Activated CD4-positive, alpha-beta T cell treated with anti-CD3 and anti-CD28 coated beads for 24 hours (primary cell): ENCODE data around the gene EPS8.
A peak's percentile ranks its signal among the peaks of the same experiment; 100 is the strongest.

ENCODE experiments used
- DNase-seq, 2 donors: peaks; one replicate each; pipeline ENCODE4 v3.0.0-alpha.2; 2020; ENCODE audit warnings: low read depth in 2 of 2

The EPS8 gene

DNA sequence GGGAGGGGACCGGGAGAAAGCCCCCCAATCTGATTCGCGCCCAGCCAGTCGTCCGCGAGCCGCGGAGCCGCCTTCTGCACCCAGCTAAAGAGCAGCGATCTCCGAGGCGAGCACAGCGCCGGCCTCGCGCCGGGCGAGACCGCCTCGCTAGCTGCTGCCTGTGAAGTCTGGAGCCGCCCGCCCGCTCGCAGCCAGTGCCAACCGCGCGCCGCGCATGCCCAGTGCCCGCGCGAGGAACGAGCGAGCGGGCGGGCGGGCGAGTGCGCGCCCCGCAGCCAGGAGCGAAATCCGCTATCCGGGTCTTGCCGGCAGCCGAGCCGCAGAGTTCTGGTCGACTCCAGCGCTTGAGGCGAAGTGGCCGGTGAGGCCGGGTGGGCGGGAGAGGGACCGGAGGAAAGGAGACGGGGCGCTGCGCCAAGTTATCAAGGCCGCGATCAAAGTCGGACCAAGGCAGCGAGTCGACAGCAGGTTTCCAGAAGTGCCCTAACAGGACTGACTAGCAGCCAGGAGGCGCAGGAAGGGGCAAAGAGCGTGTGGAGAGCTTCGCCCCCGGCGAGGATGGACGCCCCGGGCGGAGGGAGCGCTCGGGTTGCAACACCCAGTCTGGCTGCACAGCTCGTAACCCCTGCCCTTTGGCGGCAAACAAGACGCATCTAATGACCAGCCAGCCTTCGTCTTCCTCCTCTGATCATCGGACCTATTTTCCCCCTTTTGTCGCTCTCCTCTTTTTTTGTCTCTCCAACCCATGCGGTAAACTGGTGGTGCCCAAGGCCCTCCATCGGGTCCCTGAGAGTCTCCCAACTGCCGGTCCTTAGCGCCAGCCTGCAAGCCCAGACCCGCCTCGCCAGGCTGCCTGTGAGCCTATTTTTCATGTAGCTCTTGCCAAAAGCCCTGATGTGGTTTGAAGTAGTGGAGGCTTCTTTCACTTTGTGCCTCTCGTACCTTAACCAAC lies at the start of gene EPS8:
EPS8 (minus strand) TSS at position 169 of the 952 bp plus-strand sequence. CDS start 106,437 bp downstream, outside the sequence.
- peak; percentile 74 to 76 for DNase-seq

DNA sequence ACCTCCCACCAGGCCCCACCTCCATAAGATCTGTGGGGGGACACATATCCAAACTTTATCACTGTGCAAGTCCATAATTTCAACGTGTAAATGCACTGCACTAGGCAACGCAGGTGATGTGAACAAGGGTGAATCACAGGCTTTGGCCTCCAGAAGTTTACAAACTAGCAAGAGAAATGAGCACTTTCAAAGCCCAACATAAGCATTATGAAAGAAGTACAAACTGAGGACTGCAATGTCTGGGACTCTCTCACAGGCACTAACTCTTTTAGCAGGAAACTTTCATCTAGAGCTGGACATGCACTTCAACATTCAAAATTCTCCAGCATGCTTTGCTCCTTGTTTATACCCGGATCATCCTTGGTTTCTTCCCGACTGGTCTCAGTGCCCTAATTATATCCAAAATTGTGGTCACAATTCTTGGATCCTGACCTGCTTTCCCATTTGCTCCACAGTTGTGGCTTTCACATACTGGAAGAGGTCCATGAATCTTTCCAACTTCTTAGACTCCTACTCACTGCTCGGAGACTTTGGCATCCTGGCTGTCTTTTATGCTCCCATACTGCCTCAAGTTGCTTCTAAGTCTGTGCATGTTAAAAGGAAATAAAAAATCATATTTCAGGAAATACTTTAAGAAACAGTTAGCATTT lies 48.1 kb upstream of the EPS8 start:
- no peak for DNase-seq

DNA sequence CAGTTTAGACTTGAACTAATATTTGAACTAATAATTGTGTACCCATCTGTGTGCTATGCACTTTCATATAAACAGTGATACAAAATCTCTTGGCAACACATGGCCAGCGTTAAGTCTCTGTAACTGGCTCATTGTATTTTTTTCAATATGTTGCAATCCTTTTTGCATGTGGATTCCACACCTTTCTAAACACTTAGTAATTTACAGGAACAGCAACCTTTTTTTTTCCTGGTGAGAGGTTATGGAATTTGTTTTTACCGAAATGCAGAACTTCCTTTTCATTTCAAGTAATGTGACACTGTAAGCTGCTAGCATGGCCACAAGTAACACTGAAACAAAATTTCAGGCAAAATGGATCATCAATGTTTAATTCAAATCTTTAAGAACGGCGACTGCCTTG lies 45.4 kb upstream of the EPS8 start:
- DNase-seq = no peak

DNA sequence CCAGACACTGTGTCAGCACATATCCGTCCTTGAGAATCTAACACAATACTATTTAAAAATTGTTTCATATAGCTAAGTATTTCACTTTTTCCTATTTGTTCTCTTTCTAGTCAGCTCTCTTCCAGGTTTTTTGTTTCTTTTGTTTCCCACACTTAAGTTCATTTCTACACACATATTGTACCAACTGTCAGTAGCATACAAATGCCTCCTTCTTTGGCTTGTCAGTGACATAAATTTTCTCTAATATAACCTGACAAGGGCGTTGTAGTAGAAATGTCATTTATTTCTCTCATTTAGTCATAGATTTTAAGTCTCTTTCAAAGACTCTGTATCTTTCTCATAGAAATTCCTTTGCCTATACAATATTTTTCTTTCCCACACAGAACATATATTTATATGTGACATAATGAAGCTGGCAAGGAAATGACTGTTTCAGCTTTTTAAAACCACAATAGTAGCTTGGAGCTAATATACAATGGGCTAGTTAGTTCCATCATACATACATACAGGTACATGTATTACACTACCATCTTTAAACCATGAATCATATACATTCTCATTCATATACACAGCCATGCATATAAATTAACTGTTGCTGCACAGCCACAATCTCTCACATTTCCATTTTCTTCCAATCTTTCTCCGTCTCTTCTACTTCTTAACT lies 42.3 kb upstream of the EPS8 start:
- DNase-seq = no peak

DNA sequence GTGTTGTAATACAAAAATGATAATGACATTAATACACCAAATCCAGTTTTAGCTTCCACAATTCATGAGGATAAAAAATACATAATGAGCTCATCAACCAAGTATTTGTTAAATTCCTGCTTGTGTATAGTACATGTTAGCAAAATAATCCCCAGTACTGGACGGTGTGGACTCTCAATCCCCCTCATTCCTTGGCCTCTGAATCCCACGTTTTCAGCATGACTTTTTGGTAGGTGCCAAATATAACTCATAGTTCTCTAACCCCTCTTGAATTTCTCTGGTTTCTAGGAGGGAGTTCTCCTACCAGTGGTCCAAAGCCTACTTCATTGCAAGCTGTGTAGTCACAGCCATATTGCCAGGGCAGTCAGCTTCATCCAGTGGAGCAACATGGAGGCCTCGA lies 41.4 kb upstream of the EPS8 start:
- DNase-seq = no peak

DNA sequence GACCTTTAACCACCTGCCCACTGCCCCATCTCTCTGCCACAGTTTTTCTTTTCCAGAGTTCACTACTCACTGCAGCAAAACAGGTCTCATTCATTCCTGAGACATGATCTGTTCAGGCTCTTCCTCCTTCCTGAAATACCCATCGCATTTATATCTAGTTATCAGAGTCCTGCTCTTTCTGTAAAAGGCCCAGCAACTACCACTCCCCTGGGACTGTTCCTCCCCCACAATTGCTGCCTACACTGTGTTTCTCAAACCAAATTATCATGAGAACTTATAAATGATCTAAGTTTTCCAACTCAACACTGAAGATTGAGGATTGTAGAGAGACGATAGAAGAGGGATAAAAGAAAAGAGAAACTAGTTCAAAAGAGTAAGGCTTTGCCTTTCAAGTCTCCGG lies 40.8 kb upstream of the EPS8 start:
- no peak for DNase-seq

DNA sequence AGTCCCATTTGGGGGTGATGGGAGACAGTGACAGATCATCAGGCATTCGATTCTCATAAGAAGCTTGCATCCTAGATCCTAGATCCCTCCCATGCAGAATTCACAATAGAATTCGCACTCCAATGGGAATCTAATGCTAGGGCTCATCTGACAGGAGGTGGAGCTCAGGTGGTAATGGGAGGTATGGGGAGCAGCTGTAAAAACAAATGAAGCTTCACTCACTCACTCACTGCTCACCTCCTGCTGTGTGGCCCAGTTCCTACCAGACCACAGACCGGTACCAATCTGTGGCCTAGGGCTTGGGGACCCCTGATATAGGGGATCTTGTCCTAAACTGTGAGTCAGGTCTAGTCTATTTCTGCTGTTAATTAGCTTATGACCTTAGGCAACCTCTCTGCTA lies 40.1 kb upstream of the EPS8 start:
- DNase-seq = no peak

DNA sequence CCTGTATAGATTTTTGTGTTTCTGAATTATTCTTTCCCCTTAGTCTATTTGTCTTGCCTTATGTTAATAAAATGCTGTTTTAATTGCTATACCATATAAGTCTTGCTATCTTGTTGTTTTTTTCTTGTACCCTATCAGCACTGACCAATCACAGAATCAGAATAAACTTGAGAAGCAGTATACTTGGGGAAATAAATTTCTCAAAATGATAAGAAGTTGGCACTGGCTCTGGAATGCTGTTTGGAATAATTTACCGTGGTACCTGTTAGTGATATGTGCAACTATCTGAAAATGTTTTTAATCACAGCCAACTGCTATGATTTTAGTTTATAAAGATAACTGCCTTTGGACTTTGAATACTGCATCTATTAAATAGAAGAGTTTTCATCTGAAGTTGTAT lies 37.9 kb upstream of the EPS8 start:
- DNase-seq = no peak

DNA sequence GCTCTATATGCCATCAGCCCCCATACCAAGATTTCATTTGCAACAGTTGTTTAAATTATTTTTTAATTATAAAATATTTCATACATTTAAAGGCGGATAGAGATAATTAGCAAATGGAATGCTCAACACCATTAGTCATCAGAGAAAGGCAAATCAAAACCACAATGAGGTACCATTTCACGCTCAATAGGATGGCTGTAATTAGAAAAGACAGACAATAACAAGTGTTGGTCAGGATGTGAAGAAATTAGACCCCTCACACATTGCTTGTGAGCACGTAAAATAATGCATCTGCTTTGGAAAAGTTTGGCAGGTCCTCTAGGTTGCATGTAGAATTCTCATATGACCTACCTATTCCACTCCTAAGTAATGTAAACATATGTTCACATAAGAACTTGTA lies 35.3 kb upstream of the EPS8 start:
- no peak for DNase-seq

DNA sequence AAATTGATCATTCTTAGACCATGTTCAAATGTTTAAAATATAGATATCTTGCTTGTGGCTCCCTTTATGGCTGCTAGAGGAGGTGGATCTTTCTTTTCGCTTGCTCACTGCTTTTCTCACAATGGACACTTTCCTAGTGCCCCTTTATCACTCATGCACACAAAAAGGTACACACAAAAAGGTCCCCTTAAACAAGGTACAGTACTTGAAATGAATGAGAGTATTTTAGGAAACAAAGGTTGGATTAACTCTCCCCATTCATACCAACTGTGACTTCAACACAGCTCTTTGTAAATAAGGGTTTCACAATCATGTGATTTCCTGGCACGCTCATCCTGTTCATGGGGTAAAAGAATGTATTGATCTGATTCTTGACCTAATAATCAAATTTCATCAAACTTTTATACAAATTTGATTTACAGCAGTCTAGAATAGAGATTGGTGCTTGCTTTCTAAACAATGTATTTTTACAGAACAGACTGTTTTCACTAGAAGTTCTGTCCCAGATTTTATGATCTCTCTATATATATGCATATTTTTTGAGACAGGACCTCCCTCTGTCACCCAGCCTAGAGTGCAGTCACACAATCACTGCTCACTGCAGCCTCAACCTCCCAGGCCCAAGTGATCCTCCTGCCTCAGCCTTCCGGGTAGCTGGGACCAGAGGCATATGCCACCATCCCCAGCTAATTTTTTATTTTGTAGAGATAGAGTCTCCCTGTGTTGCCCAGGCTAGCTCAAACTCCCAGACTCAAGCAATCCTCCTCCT lies 34.4 kb upstream of the EPS8 start:
- no peak for DNase-seq

DNA sequence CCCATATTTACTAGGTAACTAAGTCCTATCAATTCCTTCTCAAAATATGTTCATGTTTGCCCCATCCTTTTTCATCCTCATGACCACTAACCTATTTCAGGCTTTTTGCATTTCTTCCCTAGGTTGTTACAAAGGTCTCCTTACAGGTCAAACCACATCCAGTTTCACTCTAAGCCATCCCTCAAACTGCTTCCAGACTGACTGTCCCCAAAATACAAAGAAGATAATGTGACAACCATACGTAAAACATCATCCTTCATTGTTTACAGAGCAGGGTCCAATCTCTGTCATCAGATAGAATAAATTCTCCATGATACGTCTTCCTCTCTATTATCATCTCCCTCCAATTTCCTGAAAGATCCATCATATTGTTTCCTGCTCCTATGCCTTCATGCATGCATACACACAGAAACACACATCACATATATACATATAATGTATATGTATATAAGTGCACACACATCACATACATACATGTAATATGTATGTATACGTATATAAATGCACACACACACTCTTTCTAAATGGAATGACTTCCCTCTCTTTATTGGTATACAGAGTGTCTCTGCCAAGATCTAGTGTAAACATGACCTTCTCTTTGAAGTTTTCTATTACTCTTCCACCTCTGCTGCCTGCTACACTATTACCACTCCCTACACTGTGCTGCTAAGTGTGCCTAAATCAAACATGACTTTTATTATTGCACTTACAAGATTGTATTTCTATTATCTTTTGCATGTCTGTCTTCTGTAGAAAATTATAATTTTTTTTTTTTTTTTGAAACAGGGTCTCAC lies 30.7 kb upstream of the EPS8 start:
- DNase-seq = no peak

DNA sequence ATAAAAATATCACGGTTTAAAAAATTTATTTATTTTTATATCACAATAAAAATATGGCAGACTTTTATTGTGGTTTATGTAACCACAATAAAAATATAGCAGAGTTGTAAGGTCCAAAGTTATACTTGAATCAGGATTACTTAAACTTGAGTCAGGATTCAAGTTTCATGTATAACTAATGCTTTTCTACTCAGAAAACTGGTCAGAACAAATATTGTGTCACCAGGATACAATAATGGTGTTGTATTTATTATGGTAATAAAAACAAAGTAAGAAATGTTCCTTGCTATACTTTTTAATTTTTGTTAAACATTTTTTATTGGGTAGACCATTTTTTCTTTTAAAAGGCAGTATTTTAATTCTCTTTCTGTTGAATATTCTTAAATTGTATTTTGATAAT lies 29.2 kb upstream of the EPS8 start:
- DNase-seq = no peak

DNA sequence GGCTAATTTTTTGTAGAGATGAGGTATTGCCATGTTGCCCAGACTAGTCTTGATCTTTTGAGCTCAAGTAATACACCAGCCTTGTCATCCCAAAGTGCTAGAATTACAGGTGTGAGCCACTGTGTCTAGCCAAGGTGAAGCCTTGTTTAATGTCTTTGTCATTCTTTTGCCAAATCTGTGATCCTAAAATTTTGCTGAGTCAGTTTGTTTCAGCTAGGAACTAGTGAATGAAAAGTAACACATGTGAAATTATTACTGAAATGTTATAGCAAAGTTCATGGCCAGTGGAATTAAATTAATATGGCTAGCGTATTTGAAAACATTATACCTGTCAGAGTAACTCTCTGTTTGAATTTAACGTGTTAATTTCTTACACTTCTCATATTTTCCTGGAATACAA lies 26.5 kb upstream of the EPS8 start:
- no peak for DNase-seq

DNA sequence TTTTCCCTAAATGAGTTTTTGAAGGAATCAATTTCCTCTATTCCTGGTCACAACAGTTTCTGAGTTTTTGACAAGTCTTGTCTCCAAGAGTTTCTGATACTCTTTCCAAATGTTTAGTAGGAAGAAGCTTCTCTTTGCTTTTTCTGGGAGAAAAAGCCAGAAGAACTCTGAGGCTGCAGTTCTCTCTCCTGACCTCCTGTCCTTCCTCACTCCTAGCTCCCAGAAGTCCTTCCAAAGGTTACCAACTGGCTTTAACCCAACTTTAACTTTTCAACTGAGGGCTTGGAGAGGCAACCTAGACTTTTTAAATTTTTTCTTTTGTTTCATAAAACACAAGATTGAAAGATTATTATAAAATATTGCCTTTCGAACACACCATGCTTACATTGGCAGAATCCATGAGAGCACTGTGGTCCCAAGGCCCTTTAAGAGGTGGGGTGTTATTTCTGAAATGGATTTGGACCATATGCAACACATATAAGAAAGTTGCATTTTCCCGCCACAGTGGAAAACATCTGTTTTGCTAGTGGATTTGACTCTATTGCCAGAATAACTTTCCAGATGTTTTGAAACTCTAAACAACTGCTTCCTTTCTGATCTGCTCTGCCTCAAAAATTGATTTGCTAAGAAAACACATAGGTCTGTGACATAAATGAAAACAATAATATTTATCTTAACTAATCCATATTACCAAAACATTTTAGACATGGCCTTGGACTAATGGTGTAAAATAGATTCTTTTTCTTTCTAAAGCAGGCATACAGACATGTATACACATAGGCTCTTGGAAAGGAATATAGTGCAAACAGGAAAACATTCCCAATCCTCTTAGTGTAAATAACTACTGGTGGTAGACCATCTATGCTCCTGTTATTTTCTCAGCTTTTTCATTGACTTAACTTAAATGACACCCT lies 22.3 kb upstream of the EPS8 start:
- DNase-seq = no peak

DNA sequence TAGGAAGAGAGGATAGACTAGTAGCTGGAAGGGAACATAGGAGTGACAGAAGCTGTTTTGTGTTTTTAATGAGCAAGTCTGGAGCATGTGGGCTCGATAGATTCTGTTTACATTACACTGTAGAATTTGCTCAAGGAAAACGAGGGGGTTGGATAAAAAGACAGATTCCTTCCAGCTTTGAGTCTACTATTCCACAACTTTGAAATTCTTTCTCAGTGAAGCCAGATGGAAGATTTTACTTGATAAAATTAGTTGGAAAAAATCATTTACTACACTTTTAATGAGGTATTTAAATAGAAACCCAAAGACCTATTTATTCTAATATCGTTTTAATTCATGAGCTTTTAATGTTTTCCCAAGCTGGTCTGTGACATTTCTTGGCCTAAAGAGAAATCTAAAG lies 19.5 kb upstream of the EPS8 start:
- no peak for DNase-seq

DNA sequence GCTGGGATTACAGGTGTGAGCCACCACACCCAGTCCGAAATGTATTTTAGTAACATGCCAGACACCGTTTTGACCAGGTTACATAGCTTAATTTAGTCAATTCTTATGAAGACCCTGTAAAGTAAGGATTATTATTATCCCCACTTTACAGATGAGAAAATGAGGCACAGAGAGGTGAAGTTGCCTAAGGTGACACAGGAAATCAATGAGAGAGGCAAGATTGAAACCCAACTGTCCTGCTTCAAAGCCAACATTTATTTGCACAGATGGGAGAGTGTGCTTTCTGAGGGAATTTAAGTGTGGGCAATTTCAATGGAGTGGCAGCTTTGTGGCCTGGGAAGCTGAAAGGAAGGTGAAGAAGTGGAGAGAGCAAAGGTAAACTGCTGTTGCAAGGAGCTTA lies 19.1 kb upstream of the EPS8 start:
- DNase-seq = no peak

DNA sequence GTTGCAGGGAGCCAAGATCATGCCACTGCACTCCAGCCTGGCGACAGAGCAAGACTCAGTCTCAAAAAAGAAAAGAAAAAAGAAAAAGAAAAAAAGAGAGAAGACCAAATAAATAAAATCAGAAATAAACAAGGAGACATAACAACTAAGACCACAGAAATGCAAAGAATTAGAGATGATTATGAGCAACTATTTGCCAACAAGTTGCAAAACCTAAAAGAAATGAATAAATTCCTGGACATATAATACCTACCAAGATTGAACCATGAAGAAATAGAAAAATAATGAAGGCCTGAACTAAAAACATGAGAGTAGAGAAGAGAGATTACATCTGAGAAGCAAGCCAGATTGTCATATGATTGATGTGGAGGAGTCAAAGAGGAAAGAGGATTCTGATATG lies 17.6 kb upstream of the EPS8 start:
- DNase-seq = no peak

DNA sequence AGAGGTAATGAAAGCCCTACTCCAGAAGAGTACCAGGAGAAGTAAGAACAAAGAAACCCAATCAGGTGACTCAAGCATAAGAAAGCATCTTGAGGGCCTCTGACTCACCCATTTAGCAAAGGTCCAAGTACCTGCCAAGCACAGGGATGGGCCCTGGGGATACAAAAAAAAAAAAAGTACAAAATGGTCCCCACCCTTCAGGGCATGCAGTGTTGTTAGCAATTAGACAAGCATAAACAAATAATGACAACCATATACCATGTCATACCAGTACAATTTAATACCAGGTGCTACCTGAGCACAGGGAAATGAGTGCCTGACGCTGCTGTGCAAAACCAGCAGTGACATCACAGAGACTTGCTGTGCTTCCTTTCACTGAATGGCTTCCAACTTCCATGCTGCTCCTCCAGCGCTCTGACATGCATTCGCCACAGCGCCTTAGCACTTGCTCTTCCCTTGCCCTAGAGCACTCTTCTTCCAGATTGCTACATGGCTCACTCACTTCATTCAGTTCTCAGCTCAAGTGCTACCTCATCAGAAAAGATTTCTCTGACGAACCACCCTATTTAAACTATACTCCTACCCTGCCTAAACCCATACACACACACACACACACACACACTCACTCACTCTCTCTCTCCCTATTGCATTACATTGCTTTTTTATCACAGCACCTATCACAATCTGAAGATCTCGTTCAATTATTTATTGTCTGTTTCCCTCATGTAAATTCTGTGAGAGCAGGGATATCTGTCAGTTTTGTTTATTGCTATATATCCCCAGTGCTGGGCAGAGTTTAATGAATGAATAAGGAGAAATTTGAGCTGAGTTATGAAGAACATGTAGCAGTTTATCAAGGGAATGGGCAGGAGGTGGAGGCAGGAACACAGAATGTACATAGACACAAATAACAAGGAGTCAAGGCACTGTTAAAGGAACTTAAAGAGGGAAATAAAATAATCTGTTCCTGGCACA lies 12.9 kb upstream of the EPS8 start:
- no peak for DNase-seq

DNA sequence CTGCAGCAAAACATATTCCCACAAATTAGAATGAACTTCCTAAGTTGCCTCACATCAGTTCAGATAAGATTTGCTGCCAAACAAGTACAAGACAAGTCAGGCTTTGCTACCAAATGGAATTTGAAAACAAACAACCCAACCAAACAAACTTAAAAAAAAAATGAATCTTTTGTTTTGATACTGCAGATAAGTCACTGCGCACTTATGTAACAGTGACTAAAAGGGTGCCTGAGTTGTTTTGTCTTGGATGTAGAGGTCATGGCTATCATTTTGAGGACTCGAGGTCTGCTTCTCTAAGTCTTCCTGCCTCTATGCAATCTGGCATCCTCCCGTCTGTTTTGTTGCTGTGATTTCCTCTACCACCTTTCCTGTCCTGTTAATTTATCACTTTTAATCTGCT lies 11.1 kb upstream of the EPS8 start:
- no peak for DNase-seq
